PFSK-1 (cell line): ENCODE measurements around the gene HTATIP2. TPM values are rescaled to one million over a fixed set of nuclear protein-coding genes. Genes with fewer than 3 reads are reported as not detected.

ENCODE experiments used
- FOXP2 ChIP-seq: optimal IDR thresholded peaks from 2 replicates; pipeline ENCODE3; 2011; ENCODE audit warnings: borderline replicate concordance, control low read depth, inconsistent platforms; ENCODE audit not compliant: insufficient read depth; ENCODE audit errors: extremely low read length, extremely low read depth
- POLR2AphosphoS5 ChIP-seq: IDR thresholded peaks from 2 replicates; pipeline ENCODE4 v1.6.1; 2012; ENCODE audit warnings: low read depth, mild to moderate bottlenecking, control low read depth, low read length, moderate library complexity
- REST ChIP-seq, 2 experiments: IDR thresholded peaks; 2 replicates each; pipeline versions ENCODE4 v1.6.1 to v1.8.0; 2011 to 2012; ENCODE audit warnings: low read depth in 2 of 2, low read length in 2 of 2, control low read depth in 1 of 2, inconsistent platforms in 1 of 2, mild to moderate bottlenecking in 1 of 2, moderate library complexity in 1 of 2; ENCODE audit not compliant: insufficient read depth in 1 of 2
- SIN3A ChIP-seq: IDR thresholded peaks from 2 replicates; pipeline ENCODE4 v1.6.1; 2012; ENCODE audit warnings: mild to moderate bottlenecking, low read length, moderate library complexity, borderline replicate concordance; ENCODE audit not compliant: insufficient read depth
- TAF1 ChIP-seq: IDR thresholded peaks from 2 replicates; pipeline ENCODE4 v1.6.1; 2012; ENCODE audit warnings: low read length, control low read depth, borderline replicate concordance; ENCODE audit not compliant: insufficient read depth
- polyA plus RNA-seq: library from polyadenylated mRNA; unstranded; fragments of >200 nt; gene quantifications from one replicate; pipeline ENCODE4 v1.2.1, GENCODE V29; 2012; ENCODE audit warnings: low read depth, missing spikeins; ENCODE audit not compliant: insufficient read length

The HTATIP2 gene
- polyA plus RNA-seq = not detected

GRCh38 chr11:20363500-20364340 lies at the start of gene HTATIP2:
TSS of gene HTATIP2 (plus strand) at chr11:20363714. CDS start at chr11:20364238, 524 bp downstream.
- TF ChIP-seq TAF1 = no peak
- TF ChIP-seq POLR2AphosphoS5 = no peak
- TF ChIP-seq FOXP2 = no peak
- no peak for TF ChIP-seq REST (IDR thresholded peaks at IDR 0.05; ENCODE audit: insufficient read depth in 1 of 2, low read depth in 2 of 2, low read length in 2 of 2)
- TF ChIP-seq SIN3A = no peak

GRCh38 chr11:20315800-20316199 lies 47.7 kb upstream of the HTATIP2 start:
- no peak for TF ChIP-seq SIN3A
- TF ChIP-seq POLR2AphosphoS5 = no peak
- TF ChIP-seq FOXP2 = no peak
- no peak for TF ChIP-seq REST (IDR thresholded peaks at IDR 0.05; ENCODE audit: insufficient read depth in 1 of 2, low read depth in 2 of 2, low read length in 2 of 2)
- TF ChIP-seq TAF1 = no peak

GRCh38 chr11:20321177-20321576 lies 42.3 kb upstream of the HTATIP2 start:
- no peak for TF ChIP-seq REST (IDR thresholded peaks at IDR 0.05; ENCODE audit: insufficient read depth in 1 of 2, low read depth in 2 of 2, low read length in 2 of 2)
- no peak for TF ChIP-seq SIN3A
- TF ChIP-seq POLR2AphosphoS5 = no peak
- TF ChIP-seq TAF1 = no peak
- no peak for TF ChIP-seq FOXP2

GRCh38 chr11:20327377-20327935 lies 36.1 kb upstream of the HTATIP2 start:
- TF ChIP-seq REST (IDR thresholded peaks at IDR 0.05; ENCODE audit: insufficient read depth in 1 of 2, low read depth in 2 of 2, low read length in 2 of 2) (no peak), SIN3A (no peak), POLR2AphosphoS5 (no peak), FOXP2 (no peak), TAF1 (no peak)
